Activated T-helper 9 cell treated with anti-CD3 and anti-CD28 coated beads, Interleukin-2, amount 50 U/mL, for 16 hours (primary cell): ENCODE measurements around the gene AIRE.

Experiments
- DNase-seq: peaks from one replicate; pipeline ENCODE4 v3.0.0-alpha.2; 2020; ENCODE audit warnings: low read depth

Gene AIRE

GRCh38 chr21:44305691-44306090 lies 20.0 kb downstream of the AIRE start:
- DNase-seq, result no peak

DNA sequence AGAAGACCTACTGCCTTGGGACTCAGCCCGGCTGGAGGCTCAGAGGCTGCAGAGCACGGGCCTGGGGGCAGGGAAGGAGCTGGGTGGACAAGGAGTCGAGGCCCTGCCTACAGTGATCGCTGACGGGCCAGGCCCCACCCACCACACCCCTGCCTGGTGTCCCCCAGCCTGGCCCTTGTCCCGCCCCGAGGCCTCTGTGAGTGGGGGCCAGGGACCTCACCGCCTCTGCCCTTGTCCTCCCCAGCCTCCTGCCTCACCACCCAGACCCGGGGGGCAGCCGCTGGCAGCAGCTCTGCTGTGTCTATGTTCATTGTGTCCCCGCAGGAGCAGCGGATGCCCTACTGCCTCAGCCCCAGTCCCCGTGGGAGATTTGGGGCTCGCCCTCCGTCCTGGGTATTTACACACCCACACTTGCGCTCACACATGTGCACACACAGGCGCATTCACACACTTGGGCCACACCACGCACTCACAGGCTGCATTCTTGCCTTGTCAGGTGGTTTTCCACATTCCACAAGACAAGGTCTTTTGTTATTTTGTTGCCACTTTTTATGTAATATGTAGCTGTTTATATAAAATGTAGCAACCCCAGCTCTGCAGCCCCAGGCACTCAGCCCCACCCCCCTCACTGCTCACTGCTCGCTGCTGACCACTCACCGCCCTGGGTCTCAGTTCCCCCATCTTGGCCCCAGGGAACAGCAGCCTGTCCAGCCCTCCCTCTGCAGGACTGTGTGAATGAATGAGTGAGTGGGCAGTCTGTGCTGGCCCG lies 21.4 kb downstream of the AIRE start:
- DNase-seq, result no peak

- DNase-seq, result no peak
These were observed 25.2 kb downstream of the AIRE start for GRCh38 chr21:44310628-44311507.

DNA sequence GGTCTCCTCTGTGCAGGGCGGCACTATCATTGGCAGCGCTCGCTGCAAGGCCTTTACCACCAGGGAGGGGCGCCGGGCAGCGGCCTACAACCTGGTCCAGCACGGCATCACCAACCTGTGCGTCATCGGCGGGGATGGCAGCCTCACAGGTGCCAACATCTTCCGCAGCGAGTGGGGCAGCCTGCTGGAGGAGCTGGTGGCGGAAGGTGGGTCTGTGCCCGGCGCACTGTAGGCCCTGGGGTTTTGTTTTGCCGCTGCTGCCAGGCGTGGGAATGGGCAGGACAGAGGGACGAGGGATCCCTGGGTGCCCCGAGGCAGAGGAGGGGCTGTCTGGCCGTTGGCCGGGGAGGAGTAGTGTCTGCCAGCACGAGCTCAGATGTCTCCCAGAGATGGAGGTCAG lies 26.4 kb downstream of the AIRE start:
- DNase-seq, result no peak

- no peak for DNase-seq
These were observed 27.0 kb downstream of the AIRE start for GRCh38 chr21:44312716-44313115.

DNA sequence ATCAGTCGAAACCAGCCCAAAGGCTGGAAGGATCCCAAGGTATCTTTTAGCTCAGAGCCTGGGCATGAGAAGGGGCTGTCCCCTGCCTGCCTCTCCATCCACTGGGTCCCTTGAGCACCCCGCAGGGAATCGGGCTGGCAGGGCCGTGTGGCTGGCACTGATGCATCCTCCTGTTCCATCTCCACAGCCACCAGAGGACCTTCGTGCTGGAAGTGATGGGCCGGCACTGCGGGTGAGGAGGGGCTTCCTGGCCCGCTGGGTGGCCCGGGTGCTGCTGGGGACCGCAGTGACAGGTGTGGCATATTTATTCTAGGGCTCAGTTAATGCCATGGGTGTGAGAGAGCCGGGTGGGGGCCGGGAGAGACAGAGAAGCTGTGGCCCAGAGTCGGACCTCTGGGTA lies 27.8 kb downstream of the AIRE start:
- no peak for DNase-seq

GRCh38 chr21:44314128-44314527 lies 28.5 kb downstream of the AIRE start:
- no peak for DNase-seq

GRCh38 chr21:44314561-44314960 lies 28.9 kb downstream of the AIRE start:
- DNase-seq, result no peak

DNA sequence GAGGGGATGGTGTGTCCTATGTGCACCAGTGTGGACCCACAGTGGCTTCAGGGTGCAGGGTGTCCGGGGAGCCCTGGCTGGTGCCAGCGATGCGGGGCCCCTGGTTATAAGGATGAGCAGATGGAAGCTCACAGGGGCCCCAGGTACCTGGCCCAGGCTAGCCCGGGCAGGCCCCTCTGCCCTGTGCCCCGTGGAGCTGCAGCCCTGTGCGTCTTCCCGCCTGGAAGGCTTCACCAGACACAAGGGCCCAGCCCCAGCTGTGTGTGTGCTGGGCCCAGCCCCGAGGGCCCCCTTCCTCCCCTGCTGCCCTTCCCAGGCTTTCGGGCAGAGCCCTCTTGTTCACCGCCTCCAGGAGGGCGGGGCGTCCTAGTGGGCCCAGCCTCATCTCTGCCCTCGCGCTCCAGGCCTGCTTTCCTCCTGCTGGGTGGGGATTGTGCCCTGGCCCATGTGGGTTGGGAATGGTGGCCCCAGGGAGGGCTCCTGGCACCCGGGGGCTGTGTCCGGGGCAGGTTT lies 30.1 kb downstream of the AIRE start:
- no peak for DNase-seq

DNA sequence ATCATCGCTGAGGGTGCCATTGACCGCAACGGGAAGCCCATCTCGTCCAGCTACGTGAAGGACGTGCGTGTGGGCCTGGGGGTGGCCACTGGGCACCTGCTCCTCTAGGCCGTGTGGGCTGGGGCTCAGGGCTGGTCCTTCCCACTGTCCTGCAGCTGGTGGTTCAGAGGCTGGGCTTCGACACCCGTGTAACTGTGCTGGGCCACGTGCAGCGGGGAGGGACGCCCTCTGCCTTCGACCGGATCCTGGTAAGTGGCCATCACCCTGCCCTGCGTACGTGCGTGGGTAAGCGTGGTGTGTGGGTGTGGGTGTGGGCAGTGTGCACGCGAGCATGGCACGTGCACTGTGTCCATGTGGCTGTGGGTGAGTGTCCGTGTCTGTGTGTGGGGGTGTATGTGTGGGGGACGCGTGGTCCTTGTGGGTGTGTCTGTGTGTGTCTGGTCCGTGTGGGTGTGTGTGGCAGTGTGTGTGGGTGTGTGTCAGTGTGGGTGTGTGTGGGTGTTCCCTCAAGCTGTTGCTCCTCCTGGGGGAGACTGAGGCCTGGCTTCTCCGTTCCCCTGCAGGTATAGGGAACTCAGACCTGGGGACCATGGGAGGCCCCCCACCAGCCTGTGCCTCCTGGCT lies 30.7 kb downstream of the AIRE start:
- DNase-seq, result no peak

GRCh38 chr21:44317241-44317782 lies 31.6 kb downstream of the AIRE start:
- DNase-seq, result no peak

DNA sequence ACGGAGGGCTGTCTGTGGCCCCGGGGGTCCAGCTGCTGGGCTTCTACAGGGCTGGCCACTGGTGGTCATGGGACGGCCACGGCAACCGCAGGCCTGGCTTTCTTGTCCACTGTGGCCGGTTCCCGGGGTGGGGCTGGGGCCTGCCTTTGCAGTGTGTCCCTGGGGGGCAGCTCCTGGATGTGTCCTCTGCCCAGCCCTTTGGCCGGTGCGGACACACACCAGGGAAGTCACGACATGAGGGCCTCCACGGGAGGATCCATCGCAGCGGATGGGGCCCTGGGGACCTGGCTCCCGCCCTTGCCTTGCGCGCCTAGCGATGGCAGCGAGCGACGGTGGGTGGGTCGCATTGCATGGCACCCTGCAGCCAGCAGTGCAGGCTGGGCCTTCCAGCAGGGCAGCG lies 32.2 kb downstream of the AIRE start:
- DNase-seq, result no peak

- DNase-seq, result no peak
These were observed 33.0 kb downstream of the AIRE start for GRCh38 chr21:44318489-44319285.

GRCh38 chr21:44319407-44320065 lies 33.9 kb downstream of the AIRE start:
- no peak for DNase-seq

DNA sequence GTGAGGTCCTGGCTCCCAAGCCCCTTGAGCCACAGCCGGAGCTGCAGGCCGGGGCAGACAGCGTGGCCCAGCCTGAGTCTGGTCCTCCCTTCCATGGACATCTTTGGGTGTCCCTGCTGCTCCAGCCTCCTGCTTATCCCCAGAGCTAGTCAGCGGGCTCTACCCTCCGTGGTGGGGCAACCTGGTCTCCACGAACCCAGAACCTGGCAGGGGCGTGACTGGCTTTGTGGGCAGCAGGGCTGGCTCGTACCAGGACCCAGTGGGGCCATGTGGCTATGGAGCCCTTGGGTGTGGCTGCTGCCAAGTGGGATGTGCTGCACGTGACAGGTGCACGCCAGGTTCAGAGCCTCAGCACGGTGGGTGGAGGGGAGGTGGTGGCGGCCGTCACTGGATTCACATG lies 35.2 kb downstream of the AIRE start:
- no peak for DNase-seq

DNA sequence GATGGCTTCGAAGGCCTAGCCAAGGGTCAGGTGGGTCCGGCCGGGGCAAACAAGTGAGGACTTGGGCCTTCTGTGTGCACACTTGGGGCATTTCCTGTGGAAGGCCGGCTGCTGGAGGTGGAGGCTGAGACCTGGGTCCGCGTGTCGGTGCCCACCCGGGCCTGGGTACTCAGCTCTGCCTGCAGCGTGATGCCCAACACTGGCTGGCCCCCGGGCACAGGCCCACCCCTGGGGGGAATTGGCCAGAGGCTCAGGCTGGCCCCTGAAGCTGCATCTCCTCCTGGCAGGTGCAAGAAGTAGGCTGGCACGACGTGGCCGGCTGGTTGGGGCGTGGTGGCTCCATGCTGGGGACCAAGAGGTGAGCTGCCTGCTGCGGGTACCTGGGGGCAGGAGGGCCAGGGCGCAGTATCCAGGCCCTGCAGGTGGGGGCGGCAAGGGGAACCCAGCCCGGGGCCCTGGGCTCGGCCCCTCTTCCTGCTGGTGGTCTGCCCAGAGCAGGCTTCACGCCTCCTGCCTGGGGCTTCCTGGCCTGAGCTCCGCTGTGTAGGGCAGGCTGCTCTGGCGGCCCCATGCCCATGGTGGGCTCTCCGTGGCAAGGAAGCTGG lies 36.3 kb downstream of the AIRE start:
- DNase-seq, result no peak

DNA sequence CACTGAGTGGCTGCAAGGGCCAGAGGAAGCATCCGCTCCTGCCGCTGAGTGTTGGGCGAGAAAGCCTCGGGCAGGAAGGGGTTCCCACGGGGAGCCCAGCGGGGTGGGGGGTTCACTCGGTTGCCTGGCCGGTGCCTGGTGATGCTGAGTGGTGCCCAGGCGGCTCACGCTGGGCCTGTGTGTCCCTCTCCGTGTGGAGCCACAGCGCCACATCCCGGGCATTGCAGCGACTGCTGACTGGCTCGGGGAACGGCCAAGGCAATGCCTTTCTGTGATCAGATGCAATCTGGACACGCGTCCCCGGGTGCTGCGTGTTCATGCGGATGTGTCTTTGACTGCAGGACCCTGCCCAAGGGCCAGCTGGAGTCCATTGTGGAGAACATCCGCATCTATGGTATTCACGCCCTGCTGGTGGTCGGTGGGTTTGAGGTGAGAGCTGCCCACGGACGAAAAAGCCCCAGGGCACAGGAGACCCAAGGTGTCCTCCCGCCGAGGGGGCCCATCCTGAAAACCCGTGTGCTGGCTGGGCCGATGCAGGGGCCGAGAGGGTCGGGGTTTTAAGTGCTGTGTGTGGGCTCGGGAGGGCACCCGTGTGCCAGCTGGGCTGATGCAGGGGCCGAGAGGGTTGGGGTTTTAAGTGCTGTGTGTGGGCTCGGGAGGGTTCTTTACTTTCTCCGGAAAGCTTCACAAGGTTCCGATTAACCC lies 37.1 kb downstream of the AIRE start:
- DNase-seq, result no peak

GRCh38 chr21:44323591-44323990 lies 37.9 kb downstream of the AIRE start:
- DNase-seq, result no peak

DNA sequence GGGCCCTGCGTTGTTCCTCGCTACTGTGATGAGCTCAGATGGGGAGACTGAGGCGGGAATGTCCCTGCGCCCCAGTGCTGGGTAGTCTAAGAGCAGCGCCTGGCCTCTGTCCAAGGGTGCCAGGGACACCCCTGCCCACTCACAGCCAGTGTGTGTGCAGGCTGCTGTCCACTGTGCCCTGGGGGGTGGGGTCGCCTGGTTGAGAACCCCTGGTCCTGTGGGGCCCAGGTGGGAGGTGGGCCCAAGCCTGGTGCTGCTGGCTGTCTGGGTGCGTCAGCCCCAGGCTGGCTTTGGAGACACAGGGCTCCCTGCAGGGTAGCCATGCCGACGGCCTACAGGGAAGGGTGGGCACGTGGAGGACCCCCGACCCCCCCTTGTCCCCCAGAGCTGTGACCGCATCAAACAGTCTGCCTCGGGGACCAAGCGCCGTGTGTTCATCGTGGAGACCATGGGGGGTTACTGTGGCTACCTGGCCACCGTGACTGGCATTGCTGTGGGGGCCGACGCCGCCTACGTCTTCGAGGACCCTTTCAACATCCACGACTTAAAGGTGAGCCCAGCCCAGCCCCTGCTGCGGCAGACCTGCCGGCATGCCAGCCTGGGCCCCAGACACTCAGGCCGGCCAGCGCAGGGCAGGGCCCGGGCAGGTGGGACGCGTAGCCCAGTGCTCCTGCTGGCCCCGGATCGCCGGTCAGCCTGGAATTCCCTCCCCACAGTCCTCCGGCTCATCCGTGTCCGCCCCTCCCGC lies 38.6 kb downstream of the AIRE start:
- DNase-seq, result no peak

- DNase-seq, result no peak
These were observed 39.1 kb downstream of the AIRE start for GRCh38 chr21:44324854-44325107.
